ENCODE data around the gene RSPH1.

DNA sequence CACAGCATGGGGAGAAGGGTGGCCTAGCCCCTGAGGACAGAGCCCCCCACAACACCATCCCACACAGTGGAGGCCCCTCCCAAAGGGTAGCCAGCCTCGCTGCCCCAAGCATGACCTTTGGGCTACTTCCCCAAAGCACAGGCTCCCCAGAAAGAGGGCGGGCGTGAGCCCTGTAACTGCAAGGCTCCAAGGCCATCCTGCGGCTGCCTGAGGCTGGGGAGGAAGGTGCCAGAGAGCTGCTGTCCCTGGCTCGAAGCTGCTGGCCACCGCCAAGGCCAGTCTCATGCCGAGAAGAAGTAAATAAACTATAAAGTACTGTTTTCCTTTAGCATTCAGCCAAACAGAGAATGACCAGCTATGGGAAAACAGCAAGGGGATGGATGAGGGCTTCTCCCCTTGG is 64.8 kb downstream of the RSPH1 start:
- TF ChIP-seq, protein P1, sequence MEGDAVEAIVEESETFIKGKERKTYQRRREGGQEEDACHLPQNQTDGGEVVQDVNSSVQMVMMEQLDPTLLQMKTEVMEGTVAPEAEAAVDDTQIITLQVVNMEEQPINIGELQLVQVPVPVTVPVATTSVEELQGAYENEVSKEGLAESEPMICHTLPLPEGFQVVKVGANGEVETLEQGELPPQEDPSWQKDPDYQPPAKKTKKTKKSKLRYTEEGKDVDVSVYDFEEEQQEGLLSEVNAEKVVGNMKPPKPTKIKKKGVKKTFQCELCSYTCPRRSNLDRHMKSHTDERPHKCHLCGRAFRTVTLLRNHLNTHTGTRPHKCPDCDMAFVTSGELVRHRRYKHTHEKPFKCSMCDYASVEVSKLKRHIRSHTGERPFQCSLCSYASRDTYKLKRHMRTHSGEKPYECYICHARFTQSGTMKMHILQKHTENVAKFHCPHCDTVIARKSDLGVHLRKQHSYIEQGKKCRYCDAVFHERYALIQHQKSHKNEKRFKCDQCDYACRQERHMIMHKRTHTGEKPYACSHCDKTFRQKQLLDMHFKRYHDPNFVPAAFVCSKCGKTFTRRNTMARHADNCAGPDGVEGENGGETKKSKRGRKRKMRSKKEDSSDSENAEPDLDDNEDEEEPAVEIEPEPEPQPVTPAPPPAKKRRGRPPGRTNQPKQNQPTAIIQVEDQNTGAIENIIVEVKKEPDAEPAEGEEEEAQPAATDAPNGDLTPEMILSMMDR (conservative IDR thresholded peaks at IDR 0.05; ENCODE audit: low read length): no peak
- TF ChIP-seq EZH2phosphoT487 (IDR thresholded peaks at IDR 0.05; ENCODE audit: borderline replicate concordance): no peak
